Smooth muscle cell (in vitro differentiated cells): ENCODE measurements around the gene COL13A1. TPM values are rescaled to one million over a fixed set of nuclear protein-coding genes. Genes with fewer than 3 reads are reported as not detected.
A peak's percentile ranks its signal among the peaks of the same experiment; 100 is the strongest.

Experiments used
- DNase-seq: peaks from one replicate; lab custom pipeline; 2025; ENCODE audit not compliant: unreplicated experiment; lab: John Stamatoyannopoulos, UW
- H2AFZ ChIP-seq: fragments of 200-600 bp; sonication (generic); 2 replicates; pipeline ENCODE4 v1.6.0; 2016; ENCODE audit warnings: antibody characterized with exemption, low read depth, mild to moderate bottlenecking
- H3F3A ChIP-seq: fragments of 200-600 bp; sonication (generic); 2 replicates; pipeline ENCODE4 v1.6.0; 2017; ENCODE audit warnings: antibody characterized with exemption, low read depth
- H3K27ac ChIP-seq: fragments of 200-600 bp; sonication (generic); 2 replicates; pipeline ENCODE4 v1.5.1; 2016; ENCODE audit warnings: low read depth, mild to moderate bottlenecking
- H3K27me3 ChIP-seq: fragments of 200-600 bp; sonication (generic); 2 replicates; pipeline ENCODE4 v1.6.1; 2016; ENCODE audit warnings: low read depth, mild to moderate bottlenecking
- H3K36me3 ChIP-seq: fragments of 200-600 bp; sonication (generic); 2 replicates; pipeline ENCODE4 v1.5.1; 2016; ENCODE audit warnings: low read depth
- H3K4me1 ChIP-seq: fragments of 200-600 bp; sonication (generic); 2 replicates; pipeline ENCODE4 v1.5.1; 2016; ENCODE audit warnings: low read depth
- H3K4me2 ChIP-seq: fragments of 200-600 bp; sonication (generic); 2 replicates; pipeline ENCODE4 v1.6.0; 2016; ENCODE audit warnings: mild to moderate bottlenecking
- H3K4me3 ChIP-seq: fragments of 200-600 bp; sonication (generic); 2 replicates; pipeline ENCODE4 v1.5.1; 2016; ENCODE audit warnings: mild to moderate bottlenecking
- H3K79me2 ChIP-seq: fragments of 200-600 bp; sonication (generic); 2 replicates; pipeline ENCODE4 v1.6.0; 2016; ENCODE audit warnings: low read depth, mild to moderate bottlenecking
- H3K9ac ChIP-seq: fragments of 200-600 bp; sonication (generic); 2 replicates; pipeline ENCODE4 v1.6.0; 2016; ENCODE audit warnings: low read depth
- H3K9me3 ChIP-seq: fragments of 200-600 bp; sonication (generic); replicated peaks from 2 replicates; pipeline ENCODE4 v1.5.1; 2016; ENCODE audit warnings: low read depth
- H4K20me1 ChIP-seq: fragments of 200-600 bp; sonication (generic); 2 replicates; pipeline ENCODE4 v1.6.0; 2016; ENCODE audit warnings: low read depth
- WGBS: methylation state at CpG from one replicate; pipeline ENCODE4 v1.1.7; 2016; ENCODE audit warnings: low lambda C conversion rate; 5-methylcytosine and 5-hydroxymethylcytosine counted together
- polyA plus RNA-seq: library from polyadenylated mRNA; unstranded; fragments of >200 nt; fragmentation: Nextera tagmentation; extraction: Ambion mirVana; gene quantifications from 2 replicates; pipeline ENCODE4 v1.2.1, GENCODE V29; 2016
- total RNA-seq: library from RNA; depleted of rRNA; stranded (reverse); fragments of >200 nt; gene quantifications from 2 replicates; pipeline ENCODE4 v1.2.3, GENCODE V29; 2014
- TF ChIP-seq, protein P1 (sequence below): fragments of 200-600 bp; sonication (generic); IDR thresholded peaks from 2 replicates; pipeline ENCODE4 v1.5.1; 2017; ENCODE audit warnings: borderline replicate concordance, mild to moderate bottlenecking, antibody characterized with exemption; ENCODE audit not compliant: insufficient read depth, poor library complexity, severe bottlenecking

Gene COL13A1
- total and polyA plus RNA-seq, 2 experiments from 2014 or later, result 6.1 to 15.0 TPM

DNA sequence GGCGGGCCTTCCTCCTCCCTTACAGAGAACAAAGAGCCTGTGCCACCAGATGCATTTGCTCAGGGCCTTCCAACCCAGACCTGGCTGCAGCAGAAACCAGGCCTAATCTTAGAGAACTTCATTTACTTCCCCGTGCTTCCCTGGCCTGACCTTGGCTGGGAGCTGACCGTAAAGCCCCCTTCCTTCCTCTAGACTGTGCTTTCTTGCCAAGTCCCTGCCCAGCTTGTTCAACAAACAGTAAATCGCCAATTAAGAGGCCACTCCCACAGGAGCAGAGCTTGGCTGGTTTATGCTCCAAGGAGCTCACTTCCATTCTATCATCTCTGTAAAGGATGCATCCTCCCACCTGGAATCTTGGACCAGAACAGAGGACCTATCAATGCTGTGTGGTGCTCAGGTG lies 110.9 kb downstream of the COL13A1 start:
- H3K4me1 ChIP-seq, result no peaks in the 10 kb centered on the region
- H3K4me3 ChIP-seq, result no peak overlapping the region
- H4K20me1 ChIP-seq, result no peaks in the 10 kb centered on the region
- no peaks in the 10 kb centered on the region for H3K36me3 ChIP-seq
- TF ChIP-seq, protein P1, sequence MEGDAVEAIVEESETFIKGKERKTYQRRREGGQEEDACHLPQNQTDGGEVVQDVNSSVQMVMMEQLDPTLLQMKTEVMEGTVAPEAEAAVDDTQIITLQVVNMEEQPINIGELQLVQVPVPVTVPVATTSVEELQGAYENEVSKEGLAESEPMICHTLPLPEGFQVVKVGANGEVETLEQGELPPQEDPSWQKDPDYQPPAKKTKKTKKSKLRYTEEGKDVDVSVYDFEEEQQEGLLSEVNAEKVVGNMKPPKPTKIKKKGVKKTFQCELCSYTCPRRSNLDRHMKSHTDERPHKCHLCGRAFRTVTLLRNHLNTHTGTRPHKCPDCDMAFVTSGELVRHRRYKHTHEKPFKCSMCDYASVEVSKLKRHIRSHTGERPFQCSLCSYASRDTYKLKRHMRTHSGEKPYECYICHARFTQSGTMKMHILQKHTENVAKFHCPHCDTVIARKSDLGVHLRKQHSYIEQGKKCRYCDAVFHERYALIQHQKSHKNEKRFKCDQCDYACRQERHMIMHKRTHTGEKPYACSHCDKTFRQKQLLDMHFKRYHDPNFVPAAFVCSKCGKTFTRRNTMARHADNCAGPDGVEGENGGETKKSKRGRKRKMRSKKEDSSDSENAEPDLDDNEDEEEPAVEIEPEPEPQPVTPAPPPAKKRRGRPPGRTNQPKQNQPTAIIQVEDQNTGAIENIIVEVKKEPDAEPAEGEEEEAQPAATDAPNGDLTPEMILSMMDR, result no peak
- H3K9me3 ChIP-seq, result no peaks in the 10 kb centered on the region
- H3K27ac ChIP-seq, result no peak overlapping the region
- H3K9ac ChIP-seq, result no peak overlapping the region
- WGBS, result 69% methylated on average over 4 of the region's 4 CpGs
- H3K79me2 ChIP-seq, result no peaks in the 10 kb centered on the region
- no peaks in the 10 kb centered on the region for H3F3A ChIP-seq
- no peak overlapping the region for H3K4me2 ChIP-seq
- H2AFZ ChIP-seq, result no peak overlapping the region
- no peak for DNase-seq
- peaks cover 11% of the 10 kb centered on the region for H3K27me3 ChIP-seq

DNA sequence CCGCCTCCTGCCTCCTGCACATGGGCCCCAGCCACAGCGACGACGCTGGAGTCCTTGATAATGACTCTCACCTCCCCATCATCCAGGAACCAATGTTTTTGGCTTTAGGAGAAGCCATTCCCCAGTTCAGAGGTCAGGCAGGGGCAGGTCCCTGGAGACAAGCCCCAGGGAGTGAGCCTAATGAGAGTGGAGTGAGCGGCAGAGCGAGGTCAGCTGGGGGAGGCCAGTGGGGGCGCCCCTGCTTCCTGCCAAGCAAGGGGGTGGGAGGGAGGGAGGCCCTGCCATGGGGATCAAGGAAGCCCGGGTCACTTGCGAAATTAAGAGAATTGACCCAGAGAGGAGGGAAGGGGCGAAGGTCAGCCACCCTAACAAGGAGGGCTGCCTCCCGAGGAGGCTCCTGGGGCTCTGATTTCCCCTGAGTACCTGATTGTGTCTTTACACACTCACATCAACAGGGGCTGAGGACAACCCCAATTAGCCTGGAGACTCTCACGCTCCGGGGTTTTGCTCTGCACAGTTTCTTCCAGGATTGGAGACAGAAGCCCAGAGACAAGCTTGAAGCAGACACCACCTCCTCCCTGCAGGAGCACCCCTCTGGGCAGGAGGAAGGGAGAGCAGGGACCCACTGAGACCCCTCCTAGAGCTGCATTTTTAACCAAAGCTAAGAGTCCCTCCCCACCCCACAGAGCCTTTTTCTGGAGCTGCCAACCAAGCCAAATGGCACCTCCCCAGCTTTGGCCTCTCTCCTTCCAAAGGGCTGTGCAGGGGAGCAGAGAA lies 112.1 kb downstream of the COL13A1 start:
- Histone ChIP-seq H3K27me3 (peaks cover 16% of the 10 kb centered on the region), H3K4me2 (no peak overlapping the region), H4K20me1 (no peaks in the 10 kb centered on the region), H3K9ac (no peak overlapping the region), H3K27ac (no peak overlapping the region), H3K4me3 (no peak overlapping the region), H3F3A (no peaks in the 10 kb centered on the region), H3K36me3 (no peaks in the 10 kb centered on the region), H3K4me1 (no peaks in the 10 kb centered on the region), H3K9me3 (no peaks in the 10 kb centered on the region), H3K79me2 (no peaks in the 10 kb centered on the region), H2AFZ (no peak overlapping the region)
- WGBS, result 75% methylated on average over 12 of the region's 13 CpGs
- TF ChIP-seq, protein P1, result no peak
- DNase-seq, result no peak

DNA sequence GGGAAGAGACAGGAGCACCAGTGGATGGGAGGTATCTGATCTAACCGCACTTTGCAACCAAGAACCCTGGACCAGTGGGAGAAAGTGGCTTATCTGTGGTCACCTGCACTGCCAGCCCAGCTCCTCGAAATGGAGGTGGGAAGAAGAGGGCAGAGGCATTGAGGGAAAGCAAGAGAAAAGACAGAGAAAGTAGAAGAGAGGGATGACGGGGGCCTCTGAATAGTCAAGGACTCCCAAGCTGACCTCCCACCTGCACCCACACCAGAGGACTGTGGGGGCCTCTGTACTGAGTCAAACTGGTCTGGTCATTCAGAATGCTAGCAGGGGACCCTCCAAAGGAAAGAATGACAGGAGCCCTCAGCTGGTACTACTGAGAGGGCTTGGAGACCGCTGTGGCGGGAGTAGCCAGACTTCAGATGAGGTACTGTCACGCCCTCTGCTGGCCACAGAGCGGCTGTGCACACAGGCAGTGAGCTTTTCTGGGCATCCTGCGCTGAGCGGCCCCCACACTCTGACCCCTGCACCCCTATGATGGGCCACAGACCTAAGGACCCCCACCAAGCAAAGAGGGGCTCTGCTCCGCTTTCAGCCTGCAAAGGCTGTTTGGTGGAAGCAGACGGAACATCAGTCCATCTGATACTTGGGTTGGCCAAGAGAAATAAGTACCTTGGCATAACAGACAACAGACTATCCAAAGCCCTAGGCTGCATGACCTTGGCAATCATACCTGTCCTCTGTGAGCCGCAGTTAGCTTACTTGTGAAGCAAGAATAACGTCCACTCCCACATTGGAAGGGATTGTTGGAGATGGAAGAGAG lies 112.9 kb downstream of the COL13A1 start:
- H3K79me2 ChIP-seq, result no peaks in the 10 kb centered on the region
- H3K4me3 ChIP-seq, result no peak overlapping the region
- H4K20me1 ChIP-seq, result no peaks in the 10 kb centered on the region
- no peak overlapping the region for H3K27ac ChIP-seq
- peaks cover 16% of the 10 kb centered on the region for H3K27me3 ChIP-seq
- peak; percentile 33 for DNase-seq
- no peak overlapping the region for H2AFZ ChIP-seq
- H3K4me2 ChIP-seq, result no peak overlapping the region
- no peak overlapping the region for H3K9ac ChIP-seq
- H3K4me1 ChIP-seq, result no peaks in the 10 kb centered on the region
- no peaks in the 10 kb centered on the region for H3K36me3 ChIP-seq
- WGBS, result 28% methylated on average over 13 of the region's 13 CpGs
- H3F3A ChIP-seq, result no peaks in the 10 kb centered on the region
- no peaks in the 10 kb centered on the region for H3K9me3 ChIP-seq
- TF ChIP-seq, protein P1, result peak; percentile 94
